ENCODE measurements around the gene WWTR1. TPM values are rescaled to one million over a fixed set of nuclear protein-coding genes. Genes with fewer than 3 reads are reported as not detected.

Gene WWTR1
- polyA plus RNA-seq, 2 of the 4 experiments (the other 2 are of a cell fraction): 99.7 to 164 TPM

GRCh38 chr3:149542375-149543312 lies 115.2 kb downstream of the WWTR1 start (continued):
- TF ChIP-seq MAZ (IDR thresholded peaks at IDR 0.05; ENCODE audit: borderline replicate concordance, low read depth, low read length) (no peak), FOSL2 (IDR thresholded peaks at IDR 0.05) (peak; percentile 68), FOSL2 (CRISPR knock-in tag; IDR thresholded peaks at IDR 0.05) (peak; percentile 77), HOXB5 (CRISPR knock-in tag; IDR thresholded peaks at IDR 0.05) (peak; percentile 77), ZC3H11A (IDR thresholded peaks at IDR 0.05) (no peak), HMGXB4 (CRISPR knock-in tag; IDR thresholded peaks at IDR 0.05; ENCODE audit: borderline replicate concordance) (no peak), HDAC2 (IDR thresholded peaks at IDR 0.05) (no peak), TFCP2L1 (CRISPR knock-in tag; IDR thresholded peaks at IDR 0.05) (no peak), CBX8 (IDR thresholded peaks at IDR 0.05) (no peak), RARB (CRISPR knock-in tag; IDR thresholded peaks at IDR 0.05) (no peak), SMC3 (IDR thresholded peaks at IDR 0.05) (0 out of 3 replicates have a peak, but pooled peaks have one; percentile 15), BHLHE40 (IDR thresholded peaks at IDR 0.05; ENCODE audit: low read depth, low read length) (no peak), NFE2L2 (conservative IDR thresholded peaks at IDR 0.05; ENCODE audit: low read length) (no peak), USF2 (IDR thresholded peaks at IDR 0.05) (0 out of 2 replicates have a peak, but pooled peaks have one; percentile 11), KDM1A (IDR thresholded peaks at IDR 0.05; ENCODE audit: low read depth) (no peak), NR3C1 (IDR thresholded peaks at IDR 0.05) (no peak), GATA3 (IDR thresholded peaks at IDR 0.05; ENCODE audit: borderline replicate concordance) (peak; percentile 86), RCOR1 (IDR thresholded peaks at IDR 0.05; ENCODE audit: low read depth, low read length) (no peak), SREBF2 (IDR thresholded peaks at IDR 0.05) (no peak), POLR2A (IDR thresholded peaks at IDR 0.05; ENCODE audit: low read length) (no peak), TP53 (CRISPR knock-in tag; IDR thresholded peaks at IDR 0.05) (no peak; the same call in 1 of the 2 replicates), JUNB (IDR thresholded peaks at IDR 0.05) (peak; percentile 75), HOXA7 (CRISPR knock-in tag; IDR thresholded peaks at IDR 0.05) (no peak), CEBPB (IDR thresholded peaks at IDR 0.05) (0 out of 4 replicates have a peak, but pooled peaks of 1 of the 2 experiments have one; percentile 37), ESRRA (IDR thresholded peaks at IDR 0.05; ENCODE audit: borderline replicate concordance, low read length) (no peak), EHMT2 (IDR thresholded peaks at IDR 0.05; ENCODE audit: low read depth) (no peak), CHD4 (IDR thresholded peaks at IDR 0.05; ENCODE audit: borderline replicate concordance) (no peak), FOXS1 (CRISPR knock-in tag; IDR thresholded peaks at IDR 0.05) (peak; percentile 49; the same call in 1 of the 2 replicates), RAD21 (conservative IDR thresholded peaks at IDR 0.05 in 1 of 2, IDR thresholded peaks at IDR 0.05 in 1 of 2) (peak in 1 of 2 experiments; percentile 33; a peak in 2 of 5 replicates)
- TF ChIP-seq, protein P1, sequence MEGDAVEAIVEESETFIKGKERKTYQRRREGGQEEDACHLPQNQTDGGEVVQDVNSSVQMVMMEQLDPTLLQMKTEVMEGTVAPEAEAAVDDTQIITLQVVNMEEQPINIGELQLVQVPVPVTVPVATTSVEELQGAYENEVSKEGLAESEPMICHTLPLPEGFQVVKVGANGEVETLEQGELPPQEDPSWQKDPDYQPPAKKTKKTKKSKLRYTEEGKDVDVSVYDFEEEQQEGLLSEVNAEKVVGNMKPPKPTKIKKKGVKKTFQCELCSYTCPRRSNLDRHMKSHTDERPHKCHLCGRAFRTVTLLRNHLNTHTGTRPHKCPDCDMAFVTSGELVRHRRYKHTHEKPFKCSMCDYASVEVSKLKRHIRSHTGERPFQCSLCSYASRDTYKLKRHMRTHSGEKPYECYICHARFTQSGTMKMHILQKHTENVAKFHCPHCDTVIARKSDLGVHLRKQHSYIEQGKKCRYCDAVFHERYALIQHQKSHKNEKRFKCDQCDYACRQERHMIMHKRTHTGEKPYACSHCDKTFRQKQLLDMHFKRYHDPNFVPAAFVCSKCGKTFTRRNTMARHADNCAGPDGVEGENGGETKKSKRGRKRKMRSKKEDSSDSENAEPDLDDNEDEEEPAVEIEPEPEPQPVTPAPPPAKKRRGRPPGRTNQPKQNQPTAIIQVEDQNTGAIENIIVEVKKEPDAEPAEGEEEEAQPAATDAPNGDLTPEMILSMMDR (IDR thresholded peaks at IDR 0.05): no peak
- TF ChIP-seq, protein P2, sequence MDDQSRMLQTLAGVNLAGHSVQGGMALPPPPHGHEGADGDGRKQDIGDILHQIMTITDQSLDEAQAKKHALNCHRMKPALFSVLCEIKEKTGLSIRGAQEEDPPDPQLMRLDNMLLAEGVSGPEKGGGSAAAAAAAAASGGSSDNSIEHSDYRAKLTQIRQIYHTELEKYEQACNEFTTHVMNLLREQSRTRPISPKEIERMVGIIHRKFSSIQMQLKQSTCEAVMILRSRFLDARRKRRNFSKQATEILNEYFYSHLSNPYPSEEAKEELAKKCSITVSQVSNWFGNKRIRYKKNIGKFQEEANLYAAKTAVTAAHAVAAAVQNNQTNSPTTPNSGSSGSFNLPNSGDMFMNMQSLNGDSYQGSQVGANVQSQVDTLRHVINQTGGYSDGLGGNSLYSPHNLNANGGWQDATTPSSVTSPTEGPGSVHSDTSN (IDR thresholded peaks at IDR 0.05): 0 out of 2 replicates have a peak, but pooled peaks have one; percentile 34
